Panc1 (cell line): ENCODE data around the gene AGBL1. TPM values are rescaled to one million over a fixed set of nuclear protein-coding genes. Genes with fewer than 3 reads are reported as not detected.

Experiments
- ATAC-seq: fragments of 200-7000 bp; cut with Tn5 transposase; 2 replicates; pipeline ENCODE4 v1.9.1; 2020; ENCODE audit warnings: mild to moderate bottlenecking, moderate library complexity
- BruUV-seq: library from RNA; stranded (reverse); fragments of 400-500 nt; replicated peaks from 2 replicates; lab custom pipeline; 2021; lab: Mats Ljungman, UMichigan
- CTCF ChIA-PET: fragments of 300-600 bp; sonication (Branson Sonifier 250); formaldehyde crosslinking; loops from one replicate; lab custom pipeline; 2022; ENCODE audit warnings: antibody characterized with exemption; lab: Charles Lee
- POLR2A ChIA-PET: fragments of 300-600 bp; sonication (Branson Sonifier 250); formaldehyde crosslinking; loops from one replicate; lab custom pipeline; 2022; ENCODE audit warnings: antibody characterized with exemption; lab: Charles Lee
- DNase-seq: peaks from one replicate; pipeline ENCODE4 v3.0.0-alpha.2; 2010; ENCODE audit warnings: low read depth, low spot score
- H3K27ac ChIP-seq: 2 replicates; pipeline ENCODE4 v1.5.1; 2011; ENCODE audit warnings: mild to moderate bottlenecking, low read length, inconsistent platforms
- H3K27me3 ChIP-seq: fragments of 200-500 bp; sonication (Bioruptor generic); 2 replicates; pipeline ENCODE4 v1.6.0; 2014; ENCODE audit warnings: low read length, inconsistent platforms; ENCODE audit not compliant: control insufficient read depth, insufficient read depth
- H3K36me3 ChIP-seq: fragments of 200-500 bp; sonication (Bioruptor generic); 2 replicates; pipeline ENCODE4 v1.5.1; 2014; ENCODE audit warnings: inconsistent platforms, mild to moderate bottlenecking, low read length, moderate library complexity; ENCODE audit not compliant: control insufficient read depth, insufficient read depth
- H3K4me1 ChIP-seq: 2 replicates; pipeline ENCODE4 v1.5.1; 2011; ENCODE audit warnings: inconsistent platforms, mild to moderate bottlenecking, low read length, moderate library complexity; ENCODE audit not compliant: control insufficient read depth, insufficient read depth
- H3K4me3 ChIP-seq, 2 experiments: 2 replicates each; pipeline ENCODE4 v1.5.1; 2011 to 2012; ENCODE audit warnings: low read depth in 2 of 2, low read length in 2 of 2, mild to moderate bottlenecking in 2 of 2, inconsistent platforms in 1 of 2, moderate library complexity in 1 of 2
- H3K9me3 ChIP-seq: fragments of 200-500 bp; sonication (Bioruptor generic); 2 replicates; pipeline ENCODE4 v1.5.1; 2014; ENCODE audit warnings: low read depth, mild to moderate bottlenecking, inconsistent platforms, low read length, moderate library complexity; ENCODE audit not compliant: control insufficient read depth, insufficient read depth
- CTCF ChIP-seq: fragments of 450-650 bp; IDR thresholded peaks from 2 replicates; pipeline ENCODE4 v1.5.1; 2017; ENCODE audit warnings: mild to moderate bottlenecking
- POLR2AphosphoS5 ChIP-seq: IDR thresholded peaks from 2 replicates; pipeline ENCODE4 v1.6.1; 2012; ENCODE audit warnings: mild to moderate bottlenecking, low read depth, low read length, moderate library complexity
- SIN3A ChIP-seq: IDR thresholded peaks from 2 replicates; pipeline ENCODE4 v1.6.1; 2012; ENCODE audit warnings: low read depth, mild to moderate bottlenecking, low read length, moderate library complexity, borderline replicate concordance; ENCODE audit not compliant: insufficient read depth
- TCF7L2 ChIP-seq: IDR thresholded peaks from 2 replicates; pipeline ENCODE4 v1.6.1; 2011; ENCODE audit warnings: mild to moderate bottlenecking, low read depth, low read length, inconsistent platforms
- in situ Hi-C: cut with HindIII; loops from 2 replicates; pipeline ENCODE4 v1.10.0; 2016; ENCODE audit warnings: low sequenced_read_pairs, low pct_unique_long_range_greater_than_20kb
- intact Hi-C: fragments of 100-400 bp; cut with micrococcal nuclease; formaldehyde crosslinking; loops from one replicate; pipeline ENCODE4 v1.10.0; 2022; ENCODE audit not compliant: unreplicated experiment
- total RNA-seq: library from RNA; stranded (reverse); gene quantifications from one replicate; pipeline ENCODE4 v1.2.1, GENCODE V29; 2021; ENCODE audit not compliant: unreplicated experiment
- TF ChIP-seq, protein P1 (sequence below), 2 experiments: IDR thresholded peaks; 2 replicates each; pipeline ENCODE4 v1.6.1; 2011 to 2012; ENCODE audit warnings: low read depth in 2 of 2, control low read depth in 1 of 2, low read length in 1 of 2, mild to moderate bottlenecking in 1 of 2, moderate library complexity in 1 of 2; ENCODE audit not compliant: insufficient read depth in 1 of 2

AGBL1 gene
- total RNA-seq, 1 experiment from 2014 or later = not detected

DNA sequence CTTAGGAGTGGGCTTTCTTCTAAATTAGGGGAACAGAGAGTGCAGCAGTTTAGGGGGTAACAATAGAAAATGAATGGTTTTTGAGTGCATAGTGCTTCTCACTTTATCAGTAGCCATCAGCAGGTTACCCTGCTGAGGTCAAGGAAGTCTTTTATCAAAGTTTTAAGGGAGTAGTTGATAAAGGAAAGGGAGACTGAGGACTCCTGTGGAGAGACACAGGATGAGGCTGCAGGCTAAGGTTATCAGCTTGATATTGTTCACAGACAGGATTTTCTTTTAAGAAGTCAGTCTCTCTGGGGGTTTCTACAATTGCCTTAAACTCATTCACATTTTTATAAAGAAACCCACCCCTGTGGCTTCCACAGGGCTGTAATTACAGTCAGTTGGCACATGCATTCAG is 205.0 kb downstream of the AGBL1 start:
- intact Hi-C loops = no loop called here
- BruUV-seq = no TSS peak
- CTCF ChIA-PET = no interaction called here

DNA sequence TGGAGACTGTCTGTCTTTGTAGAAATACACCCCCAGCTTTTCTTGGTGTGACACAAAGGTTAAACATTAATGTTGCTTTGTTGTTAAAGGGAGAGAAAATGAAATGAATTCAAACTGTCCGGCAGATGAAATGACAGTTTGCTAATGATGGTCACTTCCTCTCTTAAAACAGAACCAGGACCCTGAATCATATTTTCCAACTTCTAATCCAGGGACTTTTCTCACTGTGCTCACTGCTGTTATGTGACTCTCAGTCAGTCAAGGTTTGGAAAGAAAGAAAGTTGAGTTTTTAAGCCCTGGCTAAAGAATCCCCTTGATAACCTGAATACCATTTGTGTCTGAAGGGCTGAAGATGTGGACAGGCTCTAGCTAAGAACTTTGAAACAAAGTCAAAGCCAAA is 215.8 kb downstream of the AGBL1 start:
- ATAC-seq (no peak), DNase-seq (no peak)
- in situ Hi-C loops = no loop called here
- BruUV-seq = no TSS peak
- Histone ChIP-seq H3K4me3 (no peak overlapping the region), H3K4me1 (no peaks in the 10 kb centered on the region), H3K9me3 (no peaks in the 10 kb centered on the region), H3K36me3 (no peaks in the 10 kb centered on the region), H3K27me3 (no peaks in the 10 kb centered on the region), H3K27ac (no peak overlapping the region)
- no peak for TF ChIP-seq CTCF
- no peak for TF ChIP-seq SIN3A
- TF ChIP-seq, protein P1, sequence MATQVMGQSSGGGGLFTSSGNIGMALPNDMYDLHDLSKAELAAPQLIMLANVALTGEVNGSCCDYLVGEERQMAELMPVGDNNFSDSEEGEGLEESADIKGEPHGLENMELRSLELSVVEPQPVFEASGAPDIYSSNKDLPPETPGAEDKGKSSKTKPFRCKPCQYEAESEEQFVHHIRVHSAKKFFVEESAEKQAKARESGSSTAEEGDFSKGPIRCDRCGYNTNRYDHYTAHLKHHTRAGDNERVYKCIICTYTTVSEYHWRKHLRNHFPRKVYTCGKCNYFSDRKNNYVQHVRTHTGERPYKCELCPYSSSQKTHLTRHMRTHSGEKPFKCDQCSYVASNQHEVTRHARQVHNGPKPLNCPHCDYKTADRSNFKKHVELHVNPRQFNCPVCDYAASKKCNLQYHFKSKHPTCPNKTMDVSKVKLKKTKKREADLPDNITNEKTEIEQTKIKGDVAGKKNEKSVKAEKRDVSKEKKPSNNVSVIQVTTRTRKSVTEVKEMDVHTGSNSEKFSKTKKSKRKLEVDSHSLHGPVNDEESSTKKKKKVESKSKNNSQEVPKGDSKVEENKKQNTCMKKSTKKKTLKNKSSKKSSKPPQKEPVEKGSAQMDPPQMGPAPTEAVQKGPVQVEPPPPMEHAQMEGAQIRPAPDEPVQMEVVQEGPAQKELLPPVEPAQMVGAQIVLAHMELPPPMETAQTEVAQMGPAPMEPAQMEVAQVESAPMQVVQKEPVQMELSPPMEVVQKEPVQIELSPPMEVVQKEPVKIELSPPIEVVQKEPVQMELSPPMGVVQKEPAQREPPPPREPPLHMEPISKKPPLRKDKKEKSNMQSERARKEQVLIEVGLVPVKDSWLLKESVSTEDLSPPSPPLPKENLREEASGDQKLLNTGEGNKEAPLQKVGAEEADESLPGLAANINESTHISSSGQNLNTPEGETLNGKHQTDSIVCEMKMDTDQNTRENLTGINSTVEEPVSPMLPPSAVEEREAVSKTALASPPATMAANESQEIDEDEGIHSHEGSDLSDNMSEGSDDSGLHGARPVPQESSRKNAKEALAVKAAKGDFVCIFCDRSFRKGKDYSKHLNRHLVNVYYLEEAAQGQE (IDR thresholded peaks at IDR 0.05; ENCODE audit: insufficient read depth in 1 of 2, low read depth in 2 of 2, low read length in 1 of 2) = no peak
- TF ChIP-seq TCF7L2 = no peak
- TF ChIP-seq POLR2AphosphoS5 = no peak
- ChIA-PET CTCF (no interaction called here), POLR2A (no interaction called here)
- intact Hi-C loops = no loop called here

More for the DNA sequence above, 205.0 kb downstream of the AGBL1 start:
- H3K4me3 ChIP-seq = no peak overlapping the region
- no peaks in the 10 kb centered on the region for H3K36me3 ChIP-seq
- no peaks in the 10 kb centered on the region for H3K4me1 ChIP-seq
- POLR2A ChIA-PET = no interaction called here
- no peak overlapping the region for H3K27ac ChIP-seq
- in situ Hi-C loops = no loop called here
- ATAC-seq (no peak), DNase-seq (no peak)
- H3K9me3 ChIP-seq = 0 out of 2 replicates have a peak, but pooled peaks cover 2% of the 10 kb centered on the region
- no peak for TF ChIP-seq POLR2AphosphoS5
- TF ChIP-seq TCF7L2 = no peak
- no peak for TF ChIP-seq SIN3A
- TF ChIP-seq CTCF = no peak
- TF ChIP-seq, protein P1 (IDR thresholded peaks at IDR 0.05; ENCODE audit: insufficient read depth in 1 of 2, low read depth in 2 of 2, low read length in 1 of 2) = no peak
- H3K27me3 ChIP-seq = no peaks in the 10 kb centered on the region
